Heart left ventricle (tissue), 13 donors: Measurements from ENCODE around the gene CPNE4.

ENCODE experiments used
- POLR2A ChIP-seq, 2 donors: fragments of 450-650 bp; IDR thresholded peaks; one replicate each; pipeline ENCODE4 v1.6.1; 2017; ENCODE audit warnings: antibody characterized with exemption in 2 of 2, mild to moderate bottlenecking in 2 of 2, moderate library complexity in 2 of 2
- TF ChIP-seq, protein P1 (sequence below), 12 donors: fragments of 200-600 bp; sonication (generic) in 4 of 12; IDR thresholded peaks; one replicate each; pipeline versions ENCODE4 v1.5.0 to v1.8.0; 2018 to 2022; ENCODE audit warnings: antibody characterized with exemption in 12 of 12, mild to moderate bottlenecking in 5 of 12
- donor health status: ischemic (EF 13 %, LVEDD 7.1; RV severe dilation, severe dysfunction).
- donor health status: DM: no; HTN: yes; CAD: no.
- donor health status: DM: no; HTN: no; CAD: no.
- donor health status: ischemic (EF 25% LVEDD 6.9; RV normal size, moderate dysfunction).
- donor health status: ischemic (EF 25% LVEDD 5.7; RV mildly dilated, moderate dysfunction).
- donor health status: ischemic (EF 35%, LVEDD 5.7; RV mildly dilated, moderate dysfunction).
- donor health status: nonischemic (EF 11% LVEDD 7.7; RV severe dilation, severe dysfunction).
- donor health status: DM: yes; HTN: yes; CAD: no.
- donor health status: PGD.
- donor health status: ischemic (EF 29% LVEDD 5.4; RV normal size, mild dysfunction).
- donor health status: nonischemic (EF 23%, LVEDD 6.1; RV moderate dilation, normal function).

GRCh38 chr3:131730581-131730980 lies 304.2 kb downstream of the CPNE4 start:
- TF ChIP-seq, protein P1, sequence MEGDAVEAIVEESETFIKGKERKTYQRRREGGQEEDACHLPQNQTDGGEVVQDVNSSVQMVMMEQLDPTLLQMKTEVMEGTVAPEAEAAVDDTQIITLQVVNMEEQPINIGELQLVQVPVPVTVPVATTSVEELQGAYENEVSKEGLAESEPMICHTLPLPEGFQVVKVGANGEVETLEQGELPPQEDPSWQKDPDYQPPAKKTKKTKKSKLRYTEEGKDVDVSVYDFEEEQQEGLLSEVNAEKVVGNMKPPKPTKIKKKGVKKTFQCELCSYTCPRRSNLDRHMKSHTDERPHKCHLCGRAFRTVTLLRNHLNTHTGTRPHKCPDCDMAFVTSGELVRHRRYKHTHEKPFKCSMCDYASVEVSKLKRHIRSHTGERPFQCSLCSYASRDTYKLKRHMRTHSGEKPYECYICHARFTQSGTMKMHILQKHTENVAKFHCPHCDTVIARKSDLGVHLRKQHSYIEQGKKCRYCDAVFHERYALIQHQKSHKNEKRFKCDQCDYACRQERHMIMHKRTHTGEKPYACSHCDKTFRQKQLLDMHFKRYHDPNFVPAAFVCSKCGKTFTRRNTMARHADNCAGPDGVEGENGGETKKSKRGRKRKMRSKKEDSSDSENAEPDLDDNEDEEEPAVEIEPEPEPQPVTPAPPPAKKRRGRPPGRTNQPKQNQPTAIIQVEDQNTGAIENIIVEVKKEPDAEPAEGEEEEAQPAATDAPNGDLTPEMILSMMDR (IDR thresholded peaks at IDR 0.05) = no peak
- no peak for TF ChIP-seq POLR2A (IDR thresholded peaks at IDR 0.05)
